ENCODE results near the gene SYCE1.
"Not testable (repeated sequence)": the region's sequence is repeated elsewhere in the genome, so short reads cannot be mapped to it uniquely, and the experiment has no call there.

SYCE1 gene, protein sequence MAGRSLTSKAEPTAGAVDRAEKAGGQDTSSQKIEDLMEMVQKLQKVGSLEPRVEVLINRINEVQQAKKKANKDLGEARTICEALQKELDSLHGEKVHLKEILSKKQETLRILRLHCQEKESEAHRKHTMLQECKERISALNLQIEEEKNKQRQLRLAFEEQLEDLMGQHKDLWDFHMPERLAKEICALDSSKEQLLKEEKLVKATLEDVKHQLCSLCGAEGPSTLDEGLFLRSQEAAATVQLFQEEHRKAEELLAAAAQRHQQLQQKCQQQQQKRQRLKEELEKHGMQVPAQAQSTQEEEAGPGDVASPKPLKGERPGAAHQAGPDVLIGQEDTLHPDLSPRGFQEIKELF

DNA sequence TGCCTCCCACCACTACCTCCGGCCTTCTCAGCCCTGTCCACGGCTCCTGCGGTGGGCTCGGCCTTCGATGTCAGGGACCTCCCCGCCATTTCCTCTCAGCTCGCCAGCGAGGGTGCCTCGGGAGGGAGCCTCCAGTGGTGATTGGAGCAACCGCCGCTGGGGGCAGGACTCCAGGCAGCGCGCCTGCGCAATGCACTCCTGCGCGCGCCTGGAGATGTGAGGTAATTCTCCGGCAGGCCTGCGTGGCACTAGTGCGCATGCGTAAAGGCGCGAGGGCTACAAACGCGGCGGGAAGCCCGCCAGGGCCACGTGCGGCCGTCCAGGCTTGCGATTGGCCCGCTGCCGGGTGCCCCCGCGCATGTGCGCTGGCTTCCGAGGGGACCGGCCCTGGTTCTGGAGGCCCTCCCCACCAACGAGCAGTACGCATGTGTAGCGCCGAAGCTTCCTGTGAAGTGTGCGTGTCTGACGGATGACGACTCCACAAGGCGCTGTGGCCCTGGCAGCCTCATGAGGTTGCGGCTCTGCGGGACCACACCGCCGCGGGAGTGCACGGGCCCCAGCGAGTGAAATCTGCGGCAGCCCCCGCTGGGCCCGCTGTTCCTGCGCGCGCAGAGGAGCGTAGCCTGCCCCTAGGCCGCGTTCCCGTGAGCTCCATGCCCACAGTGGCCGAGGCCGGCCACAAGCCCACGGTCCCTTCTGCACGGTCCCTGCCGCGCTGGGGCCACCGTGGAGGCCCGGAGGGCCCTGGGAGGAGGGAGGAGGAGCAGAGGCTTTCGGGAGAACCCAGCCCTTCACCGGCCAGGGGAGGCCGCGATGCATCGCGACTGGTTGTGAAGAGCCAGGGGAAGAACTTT, at the start of gene SYCE1:
Gene SYCE1, minus strand, starts transcription at position 143 of the 854 bp plus-strand sequence. Its CDS starts 54 bp downstream, at position 89.
- no peak for DNase-seq

GRCh38 chr10:133614830-133615580, 49.6 kb upstream of the SYCE1 start:
- DNase-seq, result peak; percentile 26

GRCh38 chr10:133613699-133614098, 48.3 kb upstream of the SYCE1 start:
- no peak for DNase-seq

GRCh38 chr10:133611079-133611478, 45.7 kb upstream of the SYCE1 start:
- no peak for DNase-seq

DNA sequence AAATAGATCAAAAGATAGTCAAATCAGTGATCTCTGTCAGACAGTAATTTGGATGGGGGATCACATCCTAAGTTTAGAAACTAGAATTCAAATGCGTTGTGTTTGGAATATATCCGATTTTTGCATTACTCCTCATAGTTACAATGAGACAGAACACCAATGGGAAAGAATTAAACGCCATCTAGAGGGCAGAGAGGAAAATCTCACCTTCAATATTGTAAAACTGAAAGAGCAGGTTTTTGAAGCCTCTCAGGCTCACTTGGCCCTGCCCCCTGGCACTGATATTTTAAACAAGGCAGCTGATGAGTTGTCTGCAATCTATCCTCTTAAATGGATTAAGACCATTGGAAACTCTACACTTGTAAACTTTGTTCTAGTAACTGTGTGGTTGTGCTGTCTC, 43.5 kb upstream of the SYCE1 start:
- peak; percentile 23 for DNase-seq

- DNase-seq, result not testable (repeated sequence)
Measured at GRCh38 chr10:133603434-133603833, 38.1 kb upstream of the SYCE1 start.

- DNase-seq, result no peak
Measured at GRCh38 chr10:133600657-133601056, 35.3 kb upstream of the SYCE1 start.

DNA sequence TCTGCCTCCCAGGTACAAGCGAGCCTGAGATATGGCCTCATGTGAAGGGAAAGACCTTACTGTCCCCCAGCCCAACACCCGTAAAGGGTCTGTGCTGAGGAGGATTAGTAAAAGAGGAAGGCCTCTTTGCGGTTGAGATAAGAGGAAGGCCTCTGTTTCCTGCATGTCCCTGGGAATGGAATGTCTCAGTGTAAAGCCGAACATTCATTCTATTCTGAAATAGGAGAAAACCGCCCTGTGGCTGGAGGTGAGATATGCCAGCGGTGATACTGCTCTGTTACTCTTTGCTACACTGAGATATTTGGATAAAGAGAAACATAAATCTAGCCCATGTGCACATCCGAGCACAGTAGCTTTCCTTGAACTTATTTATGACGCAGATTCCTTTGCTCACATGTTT, 34.5 kb upstream of the SYCE1 start:
- not testable (repeated sequence) for DNase-seq

- peak; percentile 43 for DNase-seq
Measured at GRCh38 chr10:133592716-133593115, 27.3 kb upstream of the SYCE1 start.

- no peak for DNase-seq
Measured at GRCh38 chr10:133590970-133591359, 25.6 kb upstream of the SYCE1 start.

- no peak for DNase-seq
Measured at GRCh38 chr10:133590226-133590969, 25.0 kb upstream of the SYCE1 start.

- DNase-seq, result not testable (repeated sequence)
Measured at GRCh38 chr10:133577037-133577436, 11.7 kb upstream of the SYCE1 start.

- not testable (repeated sequence) for DNase-seq
Measured at GRCh38 chr10:133573460-133573859, 8.1 kb upstream of the SYCE1 start.

- DNase-seq, result not testable (repeated sequence)
Measured at GRCh38 chr10:133572055-133572454, 6.7 kb upstream of the SYCE1 start.

DNA sequence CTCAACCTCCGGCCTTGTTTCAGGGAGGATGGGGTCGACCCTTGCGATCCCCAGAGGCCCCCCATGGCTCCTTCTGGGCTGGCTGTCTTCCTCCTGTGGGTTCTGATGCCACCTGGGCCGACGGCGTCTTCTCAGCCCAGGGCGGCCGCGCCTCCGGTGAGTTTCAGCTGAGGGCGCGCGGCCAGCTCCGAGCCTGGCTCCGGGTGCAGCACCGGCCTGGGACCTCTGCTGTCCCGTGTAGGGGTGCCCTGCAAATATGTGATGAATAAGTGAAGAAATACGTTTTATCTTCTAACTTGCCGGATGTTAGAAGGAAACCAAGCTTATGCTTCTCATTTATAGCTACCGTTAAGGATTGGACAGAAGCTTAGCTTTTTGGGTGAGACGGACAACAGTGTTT, 4.4 kb upstream of the SYCE1 start:
- not testable (repeated sequence) for DNase-seq

DNA sequence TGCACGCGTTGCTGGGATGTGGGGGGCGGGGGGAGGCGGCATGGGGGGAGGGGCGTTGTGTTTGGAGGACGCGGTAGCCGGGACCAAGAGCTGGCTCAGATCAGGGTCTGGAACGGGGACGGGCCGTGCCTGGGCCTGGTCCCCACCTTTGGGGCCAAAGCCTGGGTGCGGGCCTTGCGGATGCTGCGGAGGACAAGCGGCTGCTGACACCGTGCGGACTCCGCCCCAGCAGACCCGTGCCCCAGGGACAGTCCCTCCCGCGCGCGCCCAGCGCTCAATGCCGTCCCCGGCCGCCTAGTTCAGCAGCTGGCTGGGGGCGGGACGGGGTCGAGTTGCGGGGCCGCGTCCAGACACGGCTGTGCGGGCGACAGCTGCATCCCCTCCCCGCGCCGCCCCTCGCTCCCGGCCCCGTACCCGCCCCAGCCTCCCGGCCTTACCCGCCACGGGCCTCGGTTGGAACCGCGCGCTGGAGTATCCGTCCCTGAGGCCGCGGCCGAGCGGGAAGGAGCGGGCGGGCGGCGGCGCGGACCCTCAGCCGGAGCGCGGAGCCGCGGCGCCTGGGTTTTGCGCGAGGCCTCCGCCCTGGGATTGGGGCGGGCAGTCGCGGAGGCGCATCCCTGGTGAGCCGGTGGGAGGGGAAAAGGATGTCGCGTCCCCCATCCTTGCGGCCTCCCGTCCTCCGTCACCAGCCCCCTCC, 3.6 kb upstream of the SYCE1 start:
- DNase-seq, result not testable (repeated sequence)

DNA sequence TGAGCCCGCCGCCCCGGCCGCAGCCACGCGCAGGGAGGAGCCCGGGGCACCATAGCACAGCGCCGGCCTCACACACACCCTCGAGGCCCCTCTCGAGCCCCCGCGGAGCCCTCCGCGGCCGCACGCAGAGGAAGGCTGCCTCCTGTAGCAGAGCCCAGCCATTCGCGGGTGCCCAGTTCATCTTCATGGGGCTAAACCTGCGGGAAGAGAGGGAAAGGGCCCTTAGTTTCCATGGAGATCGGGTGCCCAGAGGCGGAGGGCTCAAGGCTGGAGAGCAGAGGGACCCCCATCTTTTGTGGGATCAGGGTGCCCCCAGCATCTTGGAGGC, 2.9 kb upstream of the SYCE1 start:
- DNase-seq, result no peak

DNA sequence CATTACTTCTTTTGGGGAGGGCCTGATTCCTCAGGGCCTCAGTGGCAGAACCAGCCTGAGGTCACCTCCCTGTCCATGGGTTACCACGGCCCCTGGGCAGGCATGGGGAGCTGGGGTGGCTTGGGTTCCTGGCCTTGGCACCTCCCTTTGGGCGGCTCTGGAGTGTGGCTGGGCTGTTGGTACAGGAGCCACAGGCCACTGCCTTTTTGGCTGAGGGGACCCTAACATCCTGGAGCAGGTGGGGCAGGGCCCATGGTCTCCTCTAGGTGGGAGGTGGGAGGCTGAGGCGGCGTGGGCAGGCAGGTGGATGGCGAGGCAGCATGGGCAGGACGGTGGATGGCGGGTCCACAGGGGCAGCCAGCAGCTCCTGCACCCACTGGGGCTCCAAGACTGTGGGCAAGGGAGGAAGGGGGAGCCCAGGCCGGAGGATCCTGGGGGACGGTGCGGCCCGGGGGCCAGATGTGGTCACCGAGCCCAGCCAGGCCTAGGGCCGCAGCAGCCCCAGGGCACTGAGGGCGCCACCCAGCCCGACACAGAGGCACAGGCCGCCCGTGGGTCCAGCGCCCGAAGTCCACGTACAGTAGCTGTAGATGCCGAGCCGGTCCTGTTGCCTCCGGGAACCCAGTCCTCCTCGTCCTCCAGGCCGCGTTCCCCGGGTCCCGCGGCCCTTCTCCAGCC, 2.4 kb upstream of the SYCE1 start:
- no peak for DNase-seq

DNA sequence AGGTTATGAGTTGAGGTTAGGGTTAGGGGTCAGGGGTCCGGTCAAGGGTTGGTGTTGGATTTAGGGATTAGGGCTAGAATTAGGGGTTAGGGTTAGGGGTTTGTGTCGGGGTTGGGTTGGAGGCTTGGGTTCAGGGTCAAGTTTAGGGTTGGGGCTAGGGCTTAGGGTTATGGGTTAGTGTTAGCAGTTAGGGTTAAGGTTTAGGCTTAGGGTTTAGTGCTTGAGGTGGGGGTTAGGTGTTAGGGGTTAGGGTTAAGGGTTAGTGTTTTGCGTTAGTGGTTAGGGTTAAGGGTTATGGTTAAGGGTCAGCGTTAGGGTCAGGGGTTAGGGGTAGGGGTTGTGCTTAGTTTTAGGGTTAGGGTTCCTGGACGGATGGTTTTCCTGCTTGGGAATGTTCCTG, 1.7 kb upstream of the SYCE1 start:
- no peak for DNase-seq

DNA sequence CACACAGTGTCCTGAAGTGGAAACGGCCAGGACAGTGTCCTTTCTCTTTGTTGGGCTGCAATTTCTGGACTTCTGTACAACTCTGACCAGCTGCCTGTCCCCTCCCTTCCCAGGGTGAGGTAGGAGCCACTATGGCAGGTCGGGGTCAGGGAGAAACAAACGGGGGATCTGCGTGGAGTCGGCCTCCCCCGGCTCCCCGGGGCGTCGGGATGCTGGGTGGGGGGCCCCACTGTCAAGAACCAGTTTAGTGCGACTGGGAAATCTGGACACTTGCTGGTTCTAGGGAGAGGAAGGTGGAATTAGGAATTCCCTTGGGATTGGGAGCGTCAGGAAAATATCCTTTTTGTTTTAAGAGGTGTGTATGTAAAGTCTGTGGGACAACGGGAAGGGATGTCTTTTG, 567 bp downstream of the SYCE1 start:
- DNase-seq, result no peak

DNA sequence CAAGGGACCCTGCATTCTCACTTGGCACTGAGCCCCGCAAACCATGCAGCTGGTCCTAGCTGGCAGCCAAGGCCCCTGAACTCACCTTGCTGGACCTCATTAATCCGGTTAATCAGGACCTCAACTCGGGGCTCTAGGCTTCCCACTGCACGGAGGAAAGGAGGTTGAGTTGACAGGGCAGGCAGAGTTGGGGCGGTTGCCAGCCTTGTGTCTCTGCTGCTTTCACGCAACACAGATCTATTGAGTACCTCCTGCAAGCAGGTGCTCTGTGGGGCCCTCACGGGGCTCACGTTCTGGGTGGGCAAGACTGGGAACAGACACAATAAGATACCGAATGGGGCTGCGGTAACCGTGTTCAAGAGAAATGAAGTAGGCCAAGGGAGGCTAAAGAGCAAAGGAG, 6.2 kb downstream of the SYCE1 start:
- DNase-seq, result no peak

- no peak for DNase-seq
Measured at GRCh38 chr10:133557381-133557780, 8.0 kb downstream of the SYCE1 start.

Data from NCI-H1105 treated with DMSO at 0.1 percent for 48 hours (cell line).